GM06990 (cell line): Measurements from ENCODE around the gene ARPC1B.

Experiments
- DNase-seq: peaks from one replicate; pipeline ENCODE4 v3.0.0-alpha.2; 2011; ENCODE audit not compliant: insufficient read length; ENCODE audit errors: extremely low read depth
- H3K27me3 ChIP-seq: replicated peaks from 2 replicates; pipeline ENCODE4 v1.6.0; 2011; ENCODE audit warnings: low read length; ENCODE audit not compliant: control insufficient read depth, insufficient read depth
- H3K36me3 ChIP-seq: 2 replicates; pipeline ENCODE4 v1.5.1; 2011; ENCODE audit warnings: low read length; ENCODE audit not compliant: control insufficient read depth, insufficient read depth
- H3K4me3 ChIP-seq: replicated peaks from 2 replicates; pipeline ENCODE4 v1.5.1; 2011; ENCODE audit warnings: low read depth, mild to moderate bottlenecking, control low read depth, low read length
- CTCF ChIP-seq: IDR thresholded peaks from 2 replicates; pipeline ENCODE4 v1.5.1; 2011; ENCODE audit warnings: low read length, control low read depth, mild to moderate bottlenecking, inconsistent platforms; ENCODE audit not compliant: insufficient read depth, poor library complexity, severe bottlenecking

ARPC1B gene

GRCh38 chr7:99392046-99392445 lies 17.5 kb downstream of the ARPC1B start:
- no peak for DNase-seq
- Histone ChIP-seq H3K4me3 (no peak overlapping the region), H3K36me3 (peaks cover 68% of the 10 kb centered on the region), H3K27me3 (no peaks in the 10 kb centered on the region)
- no peak for TF ChIP-seq CTCF

GRCh38 chr7:99392659-99393354 lies 18.3 kb downstream of the ARPC1B start:
- Histone ChIP-seq H3K36me3 (peaks cover 71% of the 10 kb centered on the region), H3K27me3 (no peaks in the 10 kb centered on the region), H3K4me3 (no peak overlapping the region)
- DNase-seq: peak; percentile 61
- TF ChIP-seq CTCF: no peak

GRCh38 chr7:99393355-99394187 lies 19.0 kb downstream of the ARPC1B start:
- Histone ChIP-seq H3K27me3 (no peaks in the 10 kb centered on the region), H3K4me3 (no peak overlapping the region), H3K36me3 (peaks cover 68% of the 10 kb centered on the region)
- DNase-seq: no peak
- TF ChIP-seq CTCF: no peak

GRCh38 chr7:99394188-99394502 lies 19.6 kb downstream of the ARPC1B start:
- TF ChIP-seq CTCF: no peak
- Histone ChIP-seq H3K4me3 (no peak overlapping the region), H3K27me3 (no peaks in the 10 kb centered on the region), H3K36me3 (peaks cover 72% of the 10 kb centered on the region)
- DNase-seq: no peak

GRCh38 chr7:99395616-99396327 lies 21.2 kb downstream of the ARPC1B start:
- no peak overlapping the region for H3K4me3 ChIP-seq
- no peaks in the 10 kb centered on the region for H3K27me3 ChIP-seq
- DNase-seq: no peak
- TF ChIP-seq CTCF: no peak
- H3K36me3 ChIP-seq: peaks cover 73% of the 10 kb centered on the region
